Fibroblast of lung (primary cell): ENCODE measurements around the gene MMD. TPM values are rescaled to one million over a fixed set of nuclear protein-coding genes. Genes with fewer than 3 reads are reported as not detected.
A peak's percentile ranks its signal among the peaks of the same experiment; 100 is the strongest.

Experiments used
- DNase-seq, 2 donors: peaks; one replicate each; pipeline versions ENCODE4 v3.0.0 to v3.0.0-alpha.2; 2010; ENCODE audit warnings: low read depth in 2 of 2
- H2AFZ ChIP-seq: 2 replicates; pipeline ENCODE4 v1.5.1; 2012; ENCODE audit warnings: low read length, control low read depth, inconsistent platforms
- H3K27ac ChIP-seq: 2 replicates; pipeline ENCODE4 v1.5.1; 2011; ENCODE audit warnings: low read length, control low read depth; ENCODE audit not compliant: insufficient read depth
- H3K27me3 ChIP-seq: 2 replicates; pipeline ENCODE4 v1.5.1; 2011; ENCODE audit warnings: mild to moderate bottlenecking, low read length; ENCODE audit not compliant: control insufficient read depth, insufficient read depth
- H3K36me3 ChIP-seq: 2 replicates; pipeline ENCODE4 v1.5.1; 2011; ENCODE audit warnings: low read length; ENCODE audit not compliant: control insufficient read depth, insufficient read depth
- H3K4me1 ChIP-seq: 2 replicates; pipeline ENCODE4 v1.5.1; 2011; ENCODE audit warnings: low read length; ENCODE audit not compliant: control insufficient read depth, insufficient read depth; ENCODE audit errors: extremely low read depth
- H3K4me2 ChIP-seq: 2 replicates; pipeline ENCODE4 v1.5.1; 2011; ENCODE audit warnings: low read length, control low read depth; ENCODE audit not compliant: insufficient read depth; ENCODE audit errors: extremely low read depth
- H3K4me3 ChIP-seq, 4 experiments: fragments of 200-600 bp in 1 of 4; sonication (generic) in 1 of 4; replicated peaks in 1 of 4; 2 replicates each; pipeline ENCODE4 v1.5.1; 2011 to 2016; ENCODE audit warnings: low read length in 4 of 4, low read depth in 3 of 4, mild to moderate bottlenecking in 3 of 4, control low read depth in 2 of 4, inconsistent platforms in 1 of 4, mixed read lengths in 1 of 4; ENCODE audit not compliant: insufficient read depth in 1 of 4; ENCODE audit errors: control extremely low read depth in 1 of 4
- H3K79me2 ChIP-seq: 2 replicates; pipeline ENCODE4 v1.5.1; 2012; ENCODE audit warnings: mild to moderate bottlenecking, low read length, inconsistent platforms; ENCODE audit not compliant: control insufficient read depth, insufficient read depth
- H3K9ac ChIP-seq: 2 replicates; pipeline ENCODE4 v1.5.1; 2011; ENCODE audit warnings: mild to moderate bottlenecking, low read length, control low read depth; ENCODE audit not compliant: insufficient read depth
- H3K9me3 ChIP-seq: 2 replicates; pipeline ENCODE4 v1.5.1; 2012; ENCODE audit warnings: low read depth, low read length; ENCODE audit not compliant: control insufficient read depth, insufficient read depth
- H4K20me1 ChIP-seq: 2 replicates; pipeline ENCODE4 v1.5.1; 2011; ENCODE audit warnings: low read length; ENCODE audit not compliant: control insufficient read depth, insufficient read depth; ENCODE audit errors: extremely low read depth
- CTCF ChIP-seq, 2 donors: IDR thresholded peaks in 1 of 2; conservative IDR thresholded peaks in 1 of 2; 1 replicate in 1 of 2; 2 replicates in 1 of 2; pipeline ENCODE4 v1.5.1; 2011 to 2012; ENCODE audit warnings: low read length in 2 of 2, control low read depth in 1 of 2, inconsistent platforms in 1 of 2, low read depth in 1 of 2, mild to moderate bottlenecking in 1 of 2
- EZH2 ChIP-seq: IDR thresholded peaks from 2 replicates; pipeline ENCODE4 v1.5.1; 2012; ENCODE audit warnings: low read length, control low read depth, mild to moderate bottlenecking; ENCODE audit errors: missing control alignments
- polyA plus RNA-seq, 2 donors: library from polyadenylated mRNA; depleted of rRNA in 1 of 2; stranded (reverse) in 1 of 2; unstranded in 1 of 2; fragments of >200 nt; gene quantifications; 2 replicates each; pipeline ENCODE4 v1.2.1, GENCODE V29; 2011 to 2012; ENCODE audit warnings: missing spikeins in 1 of 2
- total RNA-seq: library from RNA; depleted of rRNA; stranded (reverse); fragments of >200 nt; gene quantifications from 2 replicates; pipeline ENCODE4 v1.2.1, GENCODE V29; 2014

The MMD gene
- total and polyA plus RNA-seq, 2 donors (not counting 1 experiment from before 2014, with no cell fraction given), result 16.0 to 36.3 TPM

DNA sequence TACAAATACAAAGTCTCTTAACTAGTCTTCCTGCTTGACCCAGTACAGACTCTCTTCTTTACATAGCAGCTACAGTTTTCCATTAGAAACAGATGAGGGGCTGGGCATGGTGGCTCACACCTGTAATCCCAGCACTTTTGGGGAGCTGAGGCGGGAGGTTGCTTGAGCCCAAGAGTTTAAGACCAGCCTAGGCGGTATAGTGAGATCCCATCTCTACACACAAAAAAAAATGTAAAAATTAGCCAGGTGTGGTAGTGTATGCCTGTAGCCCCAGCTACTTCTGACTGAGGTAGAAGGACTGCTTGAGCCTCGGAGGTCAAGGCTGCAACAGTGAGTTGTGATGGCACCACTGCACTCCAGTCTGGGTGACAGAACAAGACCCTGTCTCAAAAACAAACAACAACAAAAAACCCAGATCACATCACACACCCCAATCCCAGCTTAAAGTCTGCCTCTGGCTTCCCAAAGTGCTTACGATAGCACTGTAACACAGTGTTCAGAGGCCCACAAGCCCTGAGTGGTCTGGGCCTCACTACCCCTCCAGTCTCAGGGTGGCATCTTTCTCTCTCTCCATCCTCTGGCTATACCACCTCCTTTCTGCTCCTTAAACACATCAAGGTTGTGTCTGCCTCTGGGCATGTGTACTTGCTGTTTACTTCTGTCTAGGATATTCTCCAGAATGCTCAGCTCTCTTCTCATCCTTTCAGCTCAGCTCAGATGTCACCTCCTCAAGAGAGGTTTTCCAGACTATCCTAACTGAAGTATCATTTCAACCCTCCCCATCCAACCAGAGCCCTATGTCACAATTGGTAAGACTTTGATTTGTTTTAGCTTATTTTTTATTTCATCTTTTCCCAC, 4.0 kb downstream of the MMD start:
- Histone ChIP-seq H3K9me3 (no peaks in the 10 kb centered on the region), H2AFZ (no peak overlapping the region), H3K36me3 (peaks cover 3% of the 10 kb centered on the region), H3K79me2 (peaks cover 9% of the 10 kb centered on the region), H4K20me1 (no peaks in the 10 kb centered on the region), H3K9ac (no peak overlapping the region), H3K4me3 (no peak overlapping the region), H3K4me1 (peaks cover 4% of the 10 kb centered on the region), H3K27me3 (no peaks in the 10 kb centered on the region), H3K27ac (no peak overlapping the region), H3K4me2 (no peak overlapping the region)
- TF ChIP-seq CTCF (conservative IDR thresholded peaks at IDR 0.05 in 1 of 2, IDR thresholded peaks at IDR 0.05 in 1 of 2; ENCODE audit: low read depth in 1 of 2, low read length in 2 of 2) (no peak), EZH2 (no peak)
- DNase-seq, result no peak

DNA sequence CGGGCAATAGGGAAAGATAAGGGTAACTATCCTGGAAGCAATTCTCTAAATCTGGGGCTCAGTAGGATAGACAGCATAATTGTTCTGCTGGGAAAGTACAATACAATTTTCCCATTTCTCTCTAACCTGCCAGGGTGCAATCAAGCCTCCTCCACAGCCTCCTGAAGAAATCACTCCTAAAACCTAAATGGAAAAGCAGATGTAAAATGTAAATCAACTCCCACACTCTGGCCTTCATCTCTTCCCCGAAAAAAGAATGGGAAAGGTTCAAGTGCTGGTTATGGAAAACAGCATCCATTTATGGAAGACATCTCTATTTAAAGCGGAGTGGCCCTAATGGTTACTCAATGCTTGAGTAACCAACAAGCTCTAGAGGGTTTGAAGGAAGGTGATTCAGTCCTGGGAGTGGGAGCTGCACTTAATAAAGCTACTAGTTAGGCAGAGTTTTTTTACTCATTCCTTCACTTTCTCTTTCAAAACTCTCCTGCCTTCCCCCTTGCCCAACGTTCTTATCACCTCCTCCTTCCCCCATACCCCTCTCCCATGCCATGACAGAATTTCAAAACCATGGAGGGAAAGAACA, 5.1 kb downstream of the MMD start:
- peaks cover 9% of the 10 kb centered on the region for H3K79me2 ChIP-seq
- H3K4me2 ChIP-seq, result no peak overlapping the region
- DNase-seq, result peak; percentile 17 to 31
- H3K27me3 ChIP-seq, result no peaks in the 10 kb centered on the region
- H3K27ac ChIP-seq, result no peak overlapping the region
- no peak for TF ChIP-seq EZH2
- H3K36me3 ChIP-seq, result peaks cover 3% of the 10 kb centered on the region
- no peak overlapping the region for H3K4me3 ChIP-seq
- H3K9me3 ChIP-seq, result no peaks in the 10 kb centered on the region
- no peak overlapping the region for H3K9ac ChIP-seq
- H3K4me1 ChIP-seq, result peaks cover 2% of the 10 kb centered on the region
- H4K20me1 ChIP-seq, result no peaks in the 10 kb centered on the region
- H2AFZ ChIP-seq, result no peak overlapping the region

- peaks cover 3% of the 10 kb centered on the region for H3K36me3 ChIP-seq
- no peak for DNase-seq
These were observed 5.6 kb downstream of the MMD start for GRCh38 chr17:55416000-55416399.

More at GRCh38 chr17:55416000-55416399, 5.6 kb downstream of the MMD start:
- H3K4me3 ChIP-seq, result no peak overlapping the region
- H3K9me3 ChIP-seq, result no peaks in the 10 kb centered on the region
- H3K27ac ChIP-seq, result no peak overlapping the region
- H3K9ac ChIP-seq, result no peak overlapping the region
- no peaks in the 10 kb centered on the region for H4K20me1 ChIP-seq
- H3K79me2 ChIP-seq, result peaks cover 6% of the 10 kb centered on the region
- peaks cover 2% of the 10 kb centered on the region for H3K4me1 ChIP-seq
- no peaks in the 10 kb centered on the region for H3K27me3 ChIP-seq
- no peak overlapping the region for H3K4me2 ChIP-seq
- H2AFZ ChIP-seq, result no peak overlapping the region
- TF ChIP-seq CTCF (conservative IDR thresholded peaks at IDR 0.05 in 1 of 2, IDR thresholded peaks at IDR 0.05 in 1 of 2; ENCODE audit: low read depth in 1 of 2, low read length in 2 of 2), result peak in 1 of 2 donors; percentile 4
- no peak for TF ChIP-seq EZH2
